MV-4-11 (cell line): ENCODE data around the gene PRR23A.
"Not testable (repeated sequence)": the region's sequence is repeated elsewhere in the genome, so short reads cannot be mapped to it uniquely, and the experiment has no call there.

Experiments
- DNase-seq: peaks from one replicate; lab custom pipeline; 2025; lab: John Stamatoyannopoulos, UW

PRR23A gene

GRCh38 chr3:139006051-139006716, at the start of gene PRR23A:
TSS of gene PRR23A (minus strand) at chr3:139006268. CDS start at chr3:139006268, 0 bp downstream.
- no peak for DNase-seq

- peak; percentile 28 for DNase-seq
Observed at GRCh38 chr3:139052802-139053600, 46.9 kb upstream of the PRR23A start.

DNA sequence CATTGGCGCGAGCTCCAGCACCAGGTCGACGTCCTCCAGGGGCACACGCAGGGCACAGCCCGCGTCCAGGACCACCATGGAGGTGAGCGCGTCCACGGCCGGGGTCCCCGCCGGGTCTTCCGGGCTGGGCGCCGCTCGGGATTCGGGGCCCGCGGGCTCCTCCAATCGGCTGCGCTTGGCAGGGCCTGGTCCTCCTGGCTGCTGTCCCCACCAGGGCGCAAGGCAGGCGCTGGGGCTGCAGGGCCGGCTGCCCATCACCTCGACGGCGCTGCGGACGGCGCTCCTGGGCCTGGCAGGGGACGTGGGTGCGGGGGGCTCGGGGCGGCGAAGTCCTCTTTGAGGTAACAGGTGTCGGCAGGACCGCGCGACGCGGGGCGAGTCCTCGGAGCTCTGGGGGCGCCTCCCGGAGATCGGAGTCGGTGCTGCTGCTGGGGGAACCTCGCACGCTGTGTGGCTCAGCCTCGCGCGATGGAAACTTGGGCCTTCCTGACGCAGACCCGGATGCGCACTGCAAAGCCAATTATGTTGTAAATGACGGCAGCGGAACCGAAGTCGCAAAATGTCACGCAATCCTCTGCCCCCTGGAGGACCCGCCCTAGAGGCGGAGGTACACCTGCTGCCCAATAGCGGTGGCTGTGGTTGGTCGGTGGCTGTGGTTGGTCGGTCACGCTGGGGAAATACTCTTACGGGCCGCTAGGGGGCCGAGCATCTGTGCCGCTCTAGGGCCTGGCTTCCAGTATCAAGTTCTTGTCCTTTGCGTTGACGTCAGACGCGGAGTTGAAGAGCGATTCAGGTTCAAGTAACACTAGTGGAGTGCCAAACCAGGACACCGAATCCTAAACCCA, 38.5 kb upstream of the PRR23A start, which contains the start of gene PRR23C:
Gene PRR23C (minus strand): TSS at position 527 of the 845 bp plus-strand sequence. CDS start 272 bp downstream, at position 255.
- no peak for DNase-seq

- no peak for DNase-seq
Observed at GRCh38 chr3:139043554-139044365, 37.7 kb upstream of the PRR23A start.

GRCh38 chr3:139037478-139037877, 31.4 kb upstream of the PRR23A start:
- DNase-seq: no peak

- DNase-seq: no peak
Observed at GRCh38 chr3:139032326-139033002, 26.4 kb upstream of the PRR23A start.

- not testable (repeated sequence) for DNase-seq
Observed at GRCh38 chr3:139030576-139030975, 24.5 kb upstream of the PRR23A start.

GRCh38 chr3:139024968-139025367, 18.9 kb upstream of the PRR23A start:
- no peak for DNase-seq

DNA sequence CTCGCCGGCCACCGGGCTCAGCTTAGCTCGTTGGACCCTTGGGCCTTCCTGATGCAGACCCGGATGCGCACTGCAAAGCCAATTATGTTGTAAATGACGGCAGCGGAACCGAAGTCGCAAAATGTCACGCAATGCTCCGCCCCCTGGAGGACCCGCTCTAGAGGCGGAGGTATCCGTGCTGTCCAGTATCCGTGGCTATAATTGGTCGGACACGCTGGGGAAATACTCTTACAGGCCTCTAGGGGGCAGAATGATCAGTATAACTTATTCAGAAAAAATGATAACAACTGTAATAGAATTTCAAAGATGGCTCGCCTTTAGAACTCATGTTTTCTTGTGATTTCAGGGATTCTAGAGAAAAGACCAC, 14.8 kb upstream of the PRR23A start, which contains the start of gene PRR23B:
Gene PRR23B (minus strand): TSS at position 59 of the 367 bp plus-strand sequence. CDS start 265 bp downstream, outside the sequence.
- no peak for DNase-seq

GRCh38 chr3:139020036-139020867, 14.2 kb upstream of the PRR23A start:
- DNase-seq: no peak

GRCh38 chr3:139016430-139017048, 10.5 kb upstream of the PRR23A start:
- no peak for DNase-seq

DNA sequence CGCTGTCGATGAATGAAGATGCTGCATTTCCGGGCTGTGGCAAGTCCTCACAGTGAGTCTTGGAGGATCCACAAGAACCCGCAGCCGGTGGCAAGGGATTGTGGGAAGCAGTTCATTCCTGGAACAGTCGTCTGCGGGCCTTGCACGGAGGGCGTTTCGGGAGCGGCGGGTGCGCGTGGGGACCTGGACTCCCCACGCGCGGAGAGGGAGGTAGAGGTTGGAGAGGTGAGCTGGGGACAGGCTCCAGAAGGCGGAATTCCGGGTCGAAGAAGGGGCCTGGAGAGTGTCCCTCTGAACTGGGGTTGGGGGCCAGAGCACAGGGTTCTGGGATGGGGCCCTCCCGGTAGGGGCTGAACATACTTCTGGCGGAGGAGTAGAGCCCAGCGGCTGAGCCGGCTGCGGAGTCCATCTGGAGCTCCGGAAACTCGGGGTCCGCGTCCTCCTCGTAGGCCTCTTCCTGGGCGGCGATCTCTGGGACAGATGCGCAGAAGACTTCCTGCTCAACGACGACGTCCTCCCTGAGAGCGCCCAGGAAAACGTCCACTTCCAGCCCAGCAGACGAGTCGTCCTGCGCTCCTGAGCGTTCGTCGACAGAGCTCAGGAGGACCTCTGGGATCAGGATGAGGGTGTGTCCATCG, 593 bp downstream of the PRR23A start:
- DNase-seq: no peak

- no peak for DNase-seq
Observed at GRCh38 chr3:138995706-138996105, 10.4 kb downstream of the PRR23A start.

- no peak for DNase-seq
Observed at GRCh38 chr3:138987181-138987580, 18.9 kb downstream of the PRR23A start.

DNA sequence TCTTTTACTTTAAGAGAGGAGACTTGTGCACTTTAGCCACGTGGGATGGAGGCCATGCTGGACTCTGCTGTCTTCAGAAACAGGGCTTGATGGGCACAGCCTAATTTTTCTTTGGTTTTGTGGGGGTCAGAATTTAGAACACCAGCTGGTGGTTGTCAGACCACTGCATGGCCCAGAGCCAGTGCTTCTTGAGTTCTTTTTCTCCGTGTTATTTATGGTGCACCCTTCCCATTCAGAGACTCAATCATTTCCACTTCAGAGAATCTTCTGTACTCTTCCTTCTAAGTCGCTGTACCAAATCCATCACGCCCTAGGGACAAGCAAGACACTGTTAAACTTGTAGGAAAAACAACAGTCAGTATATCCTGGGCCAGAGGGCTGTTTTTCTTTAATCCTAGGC, 20.1 kb downstream of the PRR23A start:
- DNase-seq: no peak

- DNase-seq: no peak
Observed at GRCh38 chr3:138984816-138985215, 21.3 kb downstream of the PRR23A start.

GRCh38 chr3:138976047-138976446, 30.0 kb downstream of the PRR23A start:
- DNase-seq: no peak

- DNase-seq: no peak
Observed at GRCh38 chr3:138975351-138975750, 30.7 kb downstream of the PRR23A start.

GRCh38 chr3:138974462-138974861, 31.6 kb downstream of the PRR23A start:
- peak; percentile 21 for DNase-seq
